Astrocyte of the cerebellum (primary cell): ENCODE data around the gene PRRT1B.

Source experiments
- DNase-seq: peaks from one replicate; pipeline ENCODE4 v3.0.0-alpha.2; 2011; ENCODE audit warnings: low read depth
- H3K4me3 ChIP-seq: 2 replicates; pipeline ENCODE4 v1.5.1; 2011; ENCODE audit warnings: mild to moderate bottlenecking, low read depth, low read length, moderate library complexity
- in situ Hi-C: cut with HindIII; loops from 2 replicates; pipeline ENCODE4 v1.10.0; 2017; ENCODE audit warnings: low sequenced_read_pairs
- TF ChIP-seq, protein P1 (sequence below): IDR thresholded peaks from 2 replicates; pipeline ENCODE4 v1.5.1; 2012; ENCODE audit warnings: low read length, low read depth, moderate library complexity, mild to moderate bottlenecking; ENCODE audit errors: missing control alignments

The PRRT1B gene

DNA sequence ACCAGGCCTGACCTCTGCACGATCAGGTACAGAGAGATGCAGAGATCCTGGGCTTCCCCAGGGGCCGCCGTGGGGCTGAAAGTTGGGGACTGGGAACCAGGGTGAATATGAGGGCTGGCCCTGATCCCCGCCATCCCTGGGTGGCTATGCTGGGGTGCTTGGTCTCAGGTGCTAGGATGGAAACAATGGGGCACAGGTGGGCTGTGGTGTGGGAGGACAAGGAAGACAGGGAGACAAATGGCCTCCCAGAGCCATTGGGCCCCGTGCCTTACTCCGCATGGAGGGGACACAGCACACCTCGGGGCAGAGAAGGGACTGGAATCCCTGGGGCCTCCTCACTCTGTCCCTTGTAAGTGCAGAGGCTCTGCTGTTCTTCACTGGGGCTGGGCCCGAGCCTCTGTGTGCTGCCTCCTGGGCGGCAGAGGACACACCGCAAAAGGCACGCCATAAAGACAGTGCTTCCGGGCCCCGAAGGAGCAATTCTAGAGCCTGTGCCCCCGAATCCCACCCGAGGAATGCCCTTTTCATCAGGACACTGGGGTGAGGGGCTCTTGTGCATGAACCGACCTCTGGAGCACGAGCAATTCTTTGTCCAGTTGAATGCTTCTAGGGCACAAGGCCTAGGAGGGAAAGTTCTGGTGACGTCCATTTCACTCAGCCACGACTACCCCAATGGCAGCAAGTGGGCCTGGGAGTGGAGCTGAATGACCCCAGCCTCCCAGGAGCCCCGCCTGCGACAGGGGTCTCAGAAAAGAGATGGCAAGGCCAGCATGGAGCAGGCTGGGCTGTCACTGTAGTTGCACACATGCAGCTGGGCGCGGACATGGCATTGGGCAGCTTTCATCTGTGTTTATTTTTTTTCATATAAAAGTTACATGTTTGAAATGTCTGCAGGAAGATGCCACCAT, 30.9 kb downstream of the PRRT1B start:
- no peak overlapping the region for H3K4me3 ChIP-seq
- in situ Hi-C loops, result no loop called here
- DNase-seq, result no peak
- TF ChIP-seq, protein P1, sequence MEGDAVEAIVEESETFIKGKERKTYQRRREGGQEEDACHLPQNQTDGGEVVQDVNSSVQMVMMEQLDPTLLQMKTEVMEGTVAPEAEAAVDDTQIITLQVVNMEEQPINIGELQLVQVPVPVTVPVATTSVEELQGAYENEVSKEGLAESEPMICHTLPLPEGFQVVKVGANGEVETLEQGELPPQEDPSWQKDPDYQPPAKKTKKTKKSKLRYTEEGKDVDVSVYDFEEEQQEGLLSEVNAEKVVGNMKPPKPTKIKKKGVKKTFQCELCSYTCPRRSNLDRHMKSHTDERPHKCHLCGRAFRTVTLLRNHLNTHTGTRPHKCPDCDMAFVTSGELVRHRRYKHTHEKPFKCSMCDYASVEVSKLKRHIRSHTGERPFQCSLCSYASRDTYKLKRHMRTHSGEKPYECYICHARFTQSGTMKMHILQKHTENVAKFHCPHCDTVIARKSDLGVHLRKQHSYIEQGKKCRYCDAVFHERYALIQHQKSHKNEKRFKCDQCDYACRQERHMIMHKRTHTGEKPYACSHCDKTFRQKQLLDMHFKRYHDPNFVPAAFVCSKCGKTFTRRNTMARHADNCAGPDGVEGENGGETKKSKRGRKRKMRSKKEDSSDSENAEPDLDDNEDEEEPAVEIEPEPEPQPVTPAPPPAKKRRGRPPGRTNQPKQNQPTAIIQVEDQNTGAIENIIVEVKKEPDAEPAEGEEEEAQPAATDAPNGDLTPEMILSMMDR, result no peak

DNA sequence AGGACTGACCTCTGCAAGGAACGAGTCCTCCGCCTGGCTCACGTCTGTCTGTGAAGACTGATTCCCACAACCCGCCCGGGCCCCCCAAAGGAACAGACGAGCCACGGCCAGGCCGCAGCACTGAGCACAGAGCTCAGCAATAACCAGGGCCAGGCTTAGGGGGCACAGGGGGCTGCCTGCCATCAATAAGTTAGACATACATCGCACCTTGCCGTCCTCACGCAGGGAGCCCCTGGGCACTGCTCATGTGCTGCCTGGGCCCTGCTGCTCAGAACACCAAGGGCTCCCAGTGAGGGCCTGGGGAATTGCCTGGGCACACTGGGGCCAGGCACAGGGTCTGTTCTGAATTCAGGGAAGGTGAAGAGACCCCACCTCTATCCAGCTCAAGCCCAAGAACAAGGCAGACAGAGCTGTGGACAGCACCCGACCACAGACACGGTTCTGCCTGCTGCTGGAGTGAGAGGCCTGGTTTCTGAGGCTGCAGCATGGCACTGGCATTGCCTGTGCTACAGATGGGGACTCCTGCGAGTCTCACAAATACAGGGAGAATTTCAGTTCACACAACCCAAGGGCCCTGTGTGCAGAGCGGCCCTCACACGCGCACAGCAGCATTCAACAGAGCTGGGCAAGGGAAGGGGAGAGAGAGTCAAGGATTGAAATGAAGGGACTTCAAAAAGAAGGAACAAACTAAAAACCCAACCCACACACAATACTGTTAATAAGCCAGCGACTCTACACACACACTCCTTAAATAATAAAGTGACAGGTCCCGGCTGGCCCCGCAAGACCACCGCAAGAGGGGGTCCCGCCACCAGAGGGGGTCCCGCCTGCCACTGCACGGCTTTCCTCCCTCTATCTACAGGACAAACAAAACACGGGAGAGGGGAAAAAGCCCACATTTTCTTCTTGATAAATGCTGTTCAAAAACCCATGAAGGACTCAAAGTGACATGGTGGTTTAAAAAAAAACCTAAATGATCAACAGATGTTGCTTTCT, 32.0 kb downstream of the PRRT1B start:
- no peak overlapping the region for H3K4me3 ChIP-seq
- in situ Hi-C loops, result no loop called here
- DNase-seq, result no peak
- TF ChIP-seq, protein P1, result peak; percentile 5

DNA sequence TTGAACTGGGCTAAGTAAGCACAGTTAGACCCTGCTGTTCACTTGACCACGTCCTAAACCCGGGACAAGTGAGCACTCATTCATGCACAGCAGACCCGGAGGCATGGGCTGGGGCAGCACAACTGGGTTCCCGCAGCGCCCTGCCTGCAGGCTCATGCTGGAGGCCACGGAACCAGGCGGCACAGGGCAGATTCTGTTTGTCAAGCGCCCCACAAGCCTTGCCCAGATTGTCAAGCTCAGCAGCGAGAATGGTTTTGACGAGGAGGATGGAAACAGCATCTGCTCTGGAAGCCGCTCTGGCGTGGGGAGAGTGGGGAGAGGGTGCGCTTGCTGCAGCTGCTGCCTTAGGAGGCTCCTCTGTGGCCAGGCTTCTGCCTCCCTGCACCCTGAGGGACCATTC, 32.7 kb downstream of the PRRT1B start:
- DNase-seq, result no peak
- TF ChIP-seq, protein P1, result no peak
- no peak overlapping the region for H3K4me3 ChIP-seq
- in situ Hi-C loops, result no loop called here

DNA sequence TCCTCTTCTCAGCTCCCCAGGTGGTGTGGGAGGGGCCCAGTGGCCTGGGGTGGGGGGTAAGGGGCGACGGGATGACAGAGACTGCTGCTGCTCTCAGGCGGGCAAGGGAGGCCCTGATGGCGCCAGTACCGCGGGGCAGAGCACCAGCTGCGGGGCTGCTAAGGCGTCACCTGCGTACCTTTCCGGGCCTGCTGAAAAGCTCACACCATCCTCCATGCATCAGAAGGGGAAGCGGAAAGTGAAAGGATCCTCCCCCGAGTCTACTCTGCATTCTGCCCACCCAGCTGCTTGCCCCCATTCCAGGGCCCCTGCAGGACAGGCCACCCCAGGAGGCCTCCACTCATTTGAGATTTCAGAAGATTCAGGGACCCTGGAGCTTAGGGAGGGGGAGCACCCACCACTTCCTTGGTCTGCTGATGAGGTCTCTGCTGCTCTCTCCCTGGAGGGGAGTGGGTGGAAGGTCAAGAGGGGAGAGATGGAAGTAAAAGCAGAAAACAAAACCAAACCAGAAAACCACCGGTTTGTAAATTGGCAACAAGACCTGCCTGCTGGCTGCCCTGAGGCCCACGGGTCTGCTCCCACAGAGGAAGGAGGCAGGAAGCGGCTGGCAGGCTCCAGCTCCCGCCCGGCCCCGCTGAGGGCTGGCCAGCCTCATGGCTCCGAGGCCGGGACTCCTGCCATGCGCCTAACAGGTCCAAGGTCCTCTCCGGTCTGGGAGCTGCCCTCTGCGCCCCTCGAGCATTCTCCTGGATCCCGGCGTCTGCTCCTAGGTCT, 33.6 kb downstream of the PRRT1B start:
- TF ChIP-seq, protein P1, result no peak
- DNase-seq, result no peak
- H3K4me3 ChIP-seq, result no peak overlapping the region
- in situ Hi-C loops, result no loop called here

DNA sequence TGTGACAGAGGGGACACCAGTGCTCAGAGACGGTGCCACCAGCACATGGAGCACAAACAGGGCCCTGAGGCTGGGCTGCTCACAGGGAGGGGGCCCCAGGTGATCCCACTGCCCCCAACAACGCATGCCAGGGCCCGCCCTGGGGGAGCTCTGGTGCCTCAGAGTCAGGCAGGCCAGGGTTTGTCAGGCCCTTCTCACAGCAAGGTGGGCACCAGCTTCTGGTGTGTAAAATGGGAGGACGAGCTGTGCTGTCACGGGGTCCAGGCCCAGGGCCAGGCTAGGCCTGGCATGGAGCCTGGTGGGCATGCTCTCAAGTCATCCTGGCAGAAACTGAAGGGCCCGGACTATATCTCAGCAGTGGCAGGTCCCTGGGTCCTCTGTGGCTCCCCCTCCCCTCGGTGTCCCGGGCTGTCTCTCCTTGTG, 34.5 kb downstream of the PRRT1B start:
- in situ Hi-C loops, result no loop called here
- no peak overlapping the region for H3K4me3 ChIP-seq
- no peak for DNase-seq
- TF ChIP-seq, protein P1, result no peak

DNA sequence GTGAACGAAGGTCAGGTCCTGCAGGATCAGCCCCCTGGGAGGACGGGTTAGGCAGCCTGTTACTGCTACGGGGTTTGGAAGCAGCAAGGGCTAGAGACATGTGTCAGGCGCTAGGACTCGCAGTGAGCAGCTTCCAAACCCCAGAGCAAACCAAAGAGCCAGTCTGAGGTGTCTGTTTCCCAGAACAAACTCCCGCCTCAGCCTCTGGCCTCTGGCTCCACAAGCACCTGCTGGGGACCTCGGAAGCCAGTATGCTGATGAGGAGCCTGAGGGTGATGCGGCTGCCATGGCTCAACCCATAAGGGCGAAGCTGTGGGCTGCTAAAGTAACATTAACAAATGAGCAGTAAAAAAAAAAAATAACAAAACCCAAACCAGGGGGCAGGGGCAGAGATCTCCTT, 35.0 kb downstream of the PRRT1B start:
- no peak overlapping the region for H3K4me3 ChIP-seq
- TF ChIP-seq, protein P1, result no peak
- in situ Hi-C loops, result no loop called here
- DNase-seq, result no peak
